H9 (cell line): ENCODE results near the gene DYNLRB2. TPM values are rescaled to one million over a fixed set of nuclear protein-coding genes. Genes with fewer than 3 reads are reported as not detected.
A peak's percentile ranks its signal among the peaks of the same experiment; 100 is the strongest.

ENCODE experiments used
- DNase-seq: peaks from one replicate; pipeline ENCODE4 v3.0.0-alpha.2; 2017
- H2AFZ ChIP-seq: one replicate; pipeline ENCODE4 v1.6.1; 2013; ENCODE audit warnings: mild to moderate bottlenecking, low read length, control low read depth, moderate library complexity
- H2AK5ac ChIP-seq: 2 replicates; pipeline ENCODE4 v1.6.1; 2013; ENCODE audit warnings: low read length, control low read depth, mixed read lengths; ENCODE audit not compliant: insufficient read length
- H2BK120ac ChIP-seq: one replicate; pipeline ENCODE4 v1.6.1; 2013; ENCODE audit warnings: low read depth, mild to moderate bottlenecking, low read length, control low read depth, inconsistent platforms; ENCODE audit not compliant: poor library complexity, severe bottlenecking
- H2BK12ac ChIP-seq: 2 replicates; pipeline ENCODE4 v1.6.1; 2013; ENCODE audit warnings: low read length, control low read depth, mixed read lengths, low read depth; ENCODE audit not compliant: insufficient read length
- H2BK15ac ChIP-seq: 2 replicates; pipeline ENCODE4 v1.6.1; 2013; ENCODE audit warnings: low read depth, low read length, control low read depth
- H2BK20ac ChIP-seq: one replicate; pipeline ENCODE4 v1.6.1; 2013; ENCODE audit warnings: low read depth, mild to moderate bottlenecking, low read length, control low read depth, inconsistent platforms; ENCODE audit not compliant: poor library complexity, severe bottlenecking
- H2BK5ac ChIP-seq: 2 replicates; pipeline ENCODE4 v1.6.1; 2013; ENCODE audit warnings: low read length, control low read depth, mixed read lengths; ENCODE audit not compliant: insufficient read length
- H3K14ac ChIP-seq: 2 replicates; pipeline ENCODE4 v1.6.1; 2013; ENCODE audit warnings: low read length, control low read depth; ENCODE audit not compliant: insufficient read depth
- H3K18ac ChIP-seq: 2 replicates; pipeline ENCODE4 v1.6.1; 2013; ENCODE audit warnings: low read depth, mild to moderate bottlenecking, mixed read lengths, low read length, control low read depth; ENCODE audit not compliant: insufficient read length
- H3K23ac ChIP-seq: 2 replicates; pipeline ENCODE4 v1.6.1; 2013; ENCODE audit warnings: low read length, control low read depth, mixed read lengths, low read depth; ENCODE audit not compliant: insufficient read length
- H3K23me2 ChIP-seq: 2 replicates; pipeline ENCODE4 v1.6.1; 2013; ENCODE audit warnings: low read depth, mild to moderate bottlenecking, mixed read lengths, low read length, control low read depth; ENCODE audit not compliant: insufficient read length, poor library complexity, severe bottlenecking
- H3K27ac ChIP-seq: 2 replicates; pipeline ENCODE4 v1.5.1; 2013; ENCODE audit warnings: low read length, control low read depth, mixed read lengths, low read depth; ENCODE audit not compliant: insufficient read length
- H3K27me3 ChIP-seq: 2 replicates; pipeline ENCODE4 v1.6.1; 2013; ENCODE audit warnings: low read length, control low read depth, inconsistent platforms; ENCODE audit not compliant: insufficient read depth
- H3K4ac ChIP-seq: 2 replicates; pipeline ENCODE4 v1.6.1; 2013; ENCODE audit warnings: low read depth, mild to moderate bottlenecking, control low read depth, inconsistent platforms, low read length, moderate library complexity
- H3K4me1 ChIP-seq: 2 replicates; pipeline ENCODE4 v1.6.1; 2013; ENCODE audit warnings: low read length, control low read depth, inconsistent platforms; ENCODE audit not compliant: insufficient read depth
- H3K4me2 ChIP-seq: 2 replicates; pipeline ENCODE4 v1.6.1; 2013; ENCODE audit warnings: low read length, control low read depth, mixed read lengths; ENCODE audit not compliant: insufficient read length, insufficient read depth
- H3K56ac ChIP-seq: 2 replicates; pipeline ENCODE4 v1.6.1; 2013; ENCODE audit warnings: low read depth, mild to moderate bottlenecking, mixed read lengths, low read length, control low read depth; ENCODE audit not compliant: insufficient read length
- H3K79me1 ChIP-seq: 2 replicates; pipeline ENCODE4 v1.6.1; 2013; ENCODE audit warnings: low read depth, mild to moderate bottlenecking, moderate library complexity, low read length, control low read depth, inconsistent platforms; ENCODE audit not compliant: insufficient read depth, poor library complexity, severe bottlenecking
- H3K79me2 ChIP-seq: 2 replicates; pipeline ENCODE4 v1.6.1; 2013; ENCODE audit warnings: low read length, control low read depth, inconsistent platforms; ENCODE audit not compliant: insufficient read depth
- H3K9ac ChIP-seq: 2 replicates; pipeline ENCODE4 v1.6.1; 2013; ENCODE audit warnings: low read length, control low read depth, mixed read lengths; ENCODE audit not compliant: insufficient read length; ENCODE audit errors: extremely low read depth
- H3K9me3 ChIP-seq: one replicate; pipeline ENCODE4 v1.6.1; 2013; ENCODE audit warnings: low read depth, low read length, inconsistent platforms; ENCODE audit not compliant: control insufficient read depth
- H3T11ph ChIP-seq: one replicate; pipeline ENCODE4 v1.6.1; 2013; ENCODE audit warnings: mild to moderate bottlenecking, low read length, control low read depth, inconsistent platforms
- H4K20me1 ChIP-seq: one replicate; pipeline ENCODE4 v1.6.1; 2013; ENCODE audit not compliant: control insufficient read depth, insufficient read length, insufficient read depth
- H4K5ac ChIP-seq: 2 replicates; pipeline ENCODE4 v1.6.1; 2013; ENCODE audit warnings: low read depth, mild to moderate bottlenecking, mixed read lengths, low read length, control low read depth; ENCODE audit not compliant: insufficient read length
- H4K8ac ChIP-seq: replicated peaks from 2 replicates; pipeline ENCODE4 v1.6.1; 2013; ENCODE audit warnings: low read length, control low read depth, mixed read lengths, low read depth; ENCODE audit not compliant: insufficient read length
- H4K91ac ChIP-seq: 2 replicates; pipeline ENCODE4 v1.6.1; 2013; ENCODE audit warnings: low read depth, mild to moderate bottlenecking, moderate library complexity, mixed read lengths, low read length, control low read depth; ENCODE audit not compliant: insufficient read length
- H3K27ac Mint-ChIP-seq, 3 experiments: 2 replicates in 2 of 3; 3 replicates in 1 of 3; pipeline ENCODE4 v1.8.0; 2020 to 2021; ENCODE audit warnings: mixed read lengths in 3 of 3, mild to moderate bottlenecking in 1 of 3, moderate library complexity in 1 of 3
- H3K27me3 Mint-ChIP-seq: 2 replicates; pipeline ENCODE4 v1.8.0; 2021; ENCODE audit warnings: low read depth, mild to moderate bottlenecking, moderate library complexity, mixed read lengths
- H3K36me3 Mint-ChIP-seq, 3 experiments: 2 replicates in 2 of 3; 3 replicates in 1 of 3; pipeline ENCODE4 v1.8.0; 2020 to 2021; ENCODE audit warnings: low read depth in 3 of 3, mixed read lengths in 3 of 3; ENCODE audit not compliant: insufficient read depth in 1 of 3
- H3K4me1 Mint-ChIP-seq, 2 experiments: 2 replicates each; pipeline ENCODE4 v1.8.0; 2020; ENCODE audit warnings: mixed read lengths in 2 of 2
- H3K4me3 Mint-ChIP-seq, 2 experiments: 2 replicates in 1 of 2; 3 replicates in 1 of 2; pipeline ENCODE4 v1.8.0; 2020 to 2021; ENCODE audit warnings: mild to moderate bottlenecking in 2 of 2, mixed read lengths in 2 of 2, moderate library complexity in 1 of 2
- H3K9me3 Mint-ChIP-seq, 2 experiments: 2 replicates in 1 of 2; 3 replicates in 1 of 2; pipeline ENCODE4 v1.8.0; 2020; ENCODE audit warnings: mild to moderate bottlenecking in 2 of 2, mixed read lengths in 2 of 2, moderate library complexity in 1 of 2
- CTCF ChIP-seq: fragments of 200-600 bp; sonication (generic); conservative IDR thresholded peaks from 3 replicates; pipeline ENCODE4 v1.8.0; 2021; ENCODE audit warnings: antibody characterized with exemption, mild to moderate bottlenecking
- WGBS: extraction: QIAGEN DNeasy Blood & Tissue Kit; methylation state at CpG from one replicate; pipeline ENCODE4 v1.1.7; 2013; ENCODE audit warnings: missing lambda C conversion rate, low lambda C conversion rate, mixed read lengths; ENCODE audit not compliant: insufficient read length; ENCODE audit errors: extremely low coverage; 5-methylcytosine and 5-hydroxymethylcytosine counted together
- total RNA-seq: library from RNA; stranded (reverse); gene quantifications from 2 replicates; pipeline ENCODE4 v1.2.1, GENCODE V29; 2021

DYNLRB2 gene
- total RNA-seq, 1 experiment from 2014 or later: not detected

DNA sequence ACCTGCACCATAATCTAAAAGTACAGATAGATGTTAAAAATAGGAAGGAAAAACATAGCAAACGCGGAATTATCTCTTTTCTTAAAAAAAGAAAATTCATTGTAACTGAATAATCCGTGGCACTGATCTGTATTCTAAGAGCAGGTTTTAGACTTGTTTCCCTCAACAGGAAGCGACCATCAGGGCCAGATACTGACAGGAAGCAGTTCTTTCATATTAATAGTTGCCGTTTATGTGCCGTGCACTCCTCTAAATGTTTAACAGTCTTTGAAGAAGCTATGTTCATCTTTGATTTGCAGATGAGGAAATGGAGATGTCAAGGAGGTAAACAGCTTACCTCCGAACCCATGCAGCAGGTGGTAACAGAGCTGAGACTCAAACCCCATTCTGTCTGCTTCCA, 23.6 kb downstream of the DYNLRB2 start:
- H2BK120ac ChIP-seq: no peak overlapping the region
- H3K4me2 ChIP-seq: no peak overlapping the region
- no peak overlapping the region for H2BK12ac ChIP-seq
- no peak overlapping the region for H4K91ac ChIP-seq
- H3K4ac ChIP-seq: no peak overlapping the region
- no peak overlapping the region for H3K14ac ChIP-seq
- H3K56ac ChIP-seq: no peak overlapping the region
- no peak overlapping the region for H3K18ac ChIP-seq
- Mint-ChIP-seq H3K9me3 (peaks cover 0 to 14% of the 10 kb centered on the region in 2 experiments; a peak in 3 of 5 replicates), H3K27ac (peak overlapping the region in 1 of 3 experiments; percentile 80; a peak in 1 of 7 replicates), H3K4me3 (no peak overlapping the region), H3K4me1 (peaks cover 0 to 3% of the 10 kb centered on the region in 2 experiments; a peak in 1 of 4 replicates), H3K36me3 (no peaks in the 10 kb centered on the region), H3K27me3 (peaks cover 9% of the 10 kb centered on the region)
- no peak overlapping the region for H3K9ac ChIP-seq
- H4K20me1 ChIP-seq: no peaks in the 10 kb centered on the region
- no peaks in the 10 kb centered on the region for H3K79me2 ChIP-seq
- H4K5ac ChIP-seq: no peak overlapping the region
- H3K23me2 ChIP-seq: no peaks in the 10 kb centered on the region
- no peak for TF ChIP-seq CTCF
- H2AFZ ChIP-seq: no peak overlapping the region
- no peak overlapping the region for H3K27ac ChIP-seq
- no peak overlapping the region for H3T11ph ChIP-seq
- H3K4me1 ChIP-seq: peaks cover 6% of the 10 kb centered on the region; the same call in 1 of the 2 replicates
- no peaks in the 10 kb centered on the region for H3K27me3 ChIP-seq
- no peak overlapping the region for H2BK20ac ChIP-seq
- no peak overlapping the region for H2BK15ac ChIP-seq
- H2AK5ac ChIP-seq: no peak overlapping the region
- H3K9me3 ChIP-seq: no peaks in the 10 kb centered on the region
- no peaks in the 10 kb centered on the region for H3K79me1 ChIP-seq
- H4K8ac ChIP-seq: no peak overlapping the region
- no peak overlapping the region for H3K23ac ChIP-seq
- H2BK5ac ChIP-seq: no peak overlapping the region
- no CpG with 5 or more reads among the region's 7 CpGs for WGBS
- DNase-seq: no peak
